Neural cell (in vitro differentiated cells): Measurements from ENCODE around the gene GALNT11.

Source experiments
- CTCF ChIP-seq: fragments of 450-650 bp; IDR thresholded peaks from 2 replicates; pipeline ENCODE4 v1.5.1; 2014; ENCODE audit warnings: antibody characterized with exemption, mild to moderate bottlenecking, moderate library complexity; ENCODE audit not compliant: poor library complexity, severe bottlenecking
- MXI1 ChIP-seq: fragments of 450-650 bp; conservative IDR thresholded peaks from 2 replicates; pipeline ENCODE4 v1.6.1; 2014; ENCODE audit warnings: antibody characterized with exemption, mild to moderate bottlenecking; ENCODE audit not compliant: poor library complexity, severe bottlenecking
- POLR2AphosphoS5 ChIP-seq: IDR thresholded peaks from 2 replicates; pipeline ENCODE4 v1.6.1; 2012
- REST ChIP-seq: IDR thresholded peaks from 2 replicates; pipeline ENCODE4 v1.6.1; 2012; ENCODE audit warnings: borderline replicate concordance
- SMC3 ChIP-seq: fragments of 450-650 bp; conservative IDR thresholded peaks from 2 replicates; pipeline ENCODE4 v1.6.1; 2014; ENCODE audit warnings: antibody characterized with exemption, mild to moderate bottlenecking, moderate library complexity; ENCODE audit not compliant: poor library complexity

- TF ChIP-seq REST = no peak
- no peak for TF ChIP-seq CTCF
- no peak for TF ChIP-seq SMC3
- TF ChIP-seq POLR2AphosphoS5 = no peak
- TF ChIP-seq MXI1 = no peak
Measured at GRCh38 chr7:152074673-152075072, 49.2 kb downstream of the GALNT11 start.
